SK-MEL-5 (cell line): ENCODE results near the gene NCAM2. TPM values are rescaled to one million over a fixed set of nuclear protein-coding genes. Genes with fewer than 3 reads are reported as not detected.

Experiments
- DNase-seq: peaks from one replicate; pipeline ENCODE4 v3.0.0-alpha.2; 2016; ENCODE audit warnings: low read depth, low spot score
- in situ Hi-C: cut with HindIII; loops from 2 replicates; pipeline ENCODE4 v1.10.0; 2016; ENCODE audit warnings: low sequenced_read_pairs, high pct_unique_total_duplicates, low pct_unique_long_range_greater_than_20kb
- polyA plus RNA-seq, 2 experiments: library from polyadenylated mRNA; depleted of rRNA; stranded (reverse); fragments of >200 nt; gene quantifications; 2 replicates each; pipeline ENCODE4 v1.2.3, GENCODE V29; 2015
- total RNA-seq: library from RNA; depleted of rRNA; stranded (reverse); fragments of >200 nt; shearing (Covaris generic); gene quantifications from 2 replicates; pipeline ENCODE4 v1.2.3, GENCODE V29; 2014; rRNA removed

The NCAM2 gene
- total RNA-seq: 5.2 and 7.3 TPM in 2 replicates
- 2.1 and 3.8 TPM in 2 replicates for polyA plus RNA-seq (2015; cell fraction: cytosol; rRNA removed)
- polyA plus RNA-seq (2015; cell fraction: nucleus; rRNA removed): 0.46 and 3.7 TPM in 2 replicates

GRCh38 chr21:20997636-20998455, at the start of gene NCAM2:
Gene NCAM2 (plus strand): TSS chr21:20998409.
- peak; percentile 58 for DNase-seq
- in situ Hi-C loops: no loop called here

GRCh38 chr21:20949884-20950283, 48.3 kb upstream of the NCAM2 start:
- DNase-seq: no peak
- in situ Hi-C loops: no loop called here

- in situ Hi-C loops: no loop called here
- DNase-seq: no peak
Observed at GRCh38 chr21:20965816-20966215, 32.4 kb upstream of the NCAM2 start.

DNA sequence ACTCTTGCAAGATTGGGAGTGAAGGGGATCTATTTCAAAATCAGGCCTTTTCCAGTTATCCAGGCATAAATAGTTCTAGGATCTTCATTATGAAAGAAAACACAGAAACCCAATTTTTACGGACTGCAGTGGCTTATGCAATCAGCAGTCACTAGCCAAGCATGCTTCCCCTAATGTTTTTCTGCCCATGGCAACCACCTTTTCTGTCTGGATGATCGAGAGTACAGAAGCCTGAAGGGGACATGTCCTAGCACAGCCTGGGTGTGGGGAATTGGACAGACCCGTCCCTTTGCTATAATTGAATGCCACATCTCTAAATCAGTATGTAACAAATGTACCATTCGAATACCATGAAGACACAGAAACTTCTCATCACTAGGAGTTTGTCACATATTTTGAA, 29.8 kb upstream of the NCAM2 start:
- peak; percentile 8 for DNase-seq
- in situ Hi-C loops: no loop called here

- in situ Hi-C loops: no loop called here
- DNase-seq: no peak
Observed at GRCh38 chr21:20970691-20971090, 27.5 kb upstream of the NCAM2 start.

- in situ Hi-C loops: no loop called here
- DNase-seq: peak; percentile 71
Observed at GRCh38 chr21:20971296-20971921, 26.8 kb upstream of the NCAM2 start.

DNA sequence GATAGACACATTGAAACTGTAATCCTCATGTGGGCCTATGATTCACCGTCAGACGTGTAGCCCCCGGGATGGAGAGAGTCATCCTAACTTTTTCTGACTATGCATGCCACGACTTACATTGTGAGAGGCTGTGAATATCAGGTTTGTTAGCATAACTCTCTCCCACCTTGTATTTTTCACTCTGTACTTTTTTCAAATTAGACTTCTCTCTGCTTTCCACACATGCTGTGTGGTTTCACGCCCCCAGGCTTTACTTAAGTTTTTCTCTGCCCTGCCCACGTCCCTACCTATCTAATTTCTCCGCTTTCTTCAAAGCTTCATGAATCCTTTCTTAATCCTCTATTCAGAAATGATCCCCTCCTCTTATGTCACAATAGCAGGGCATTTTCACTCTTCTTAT, 3.4 kb upstream of the NCAM2 start:
- in situ Hi-C loops: no loop called here
- DNase-seq: peak; percentile 41

DNA sequence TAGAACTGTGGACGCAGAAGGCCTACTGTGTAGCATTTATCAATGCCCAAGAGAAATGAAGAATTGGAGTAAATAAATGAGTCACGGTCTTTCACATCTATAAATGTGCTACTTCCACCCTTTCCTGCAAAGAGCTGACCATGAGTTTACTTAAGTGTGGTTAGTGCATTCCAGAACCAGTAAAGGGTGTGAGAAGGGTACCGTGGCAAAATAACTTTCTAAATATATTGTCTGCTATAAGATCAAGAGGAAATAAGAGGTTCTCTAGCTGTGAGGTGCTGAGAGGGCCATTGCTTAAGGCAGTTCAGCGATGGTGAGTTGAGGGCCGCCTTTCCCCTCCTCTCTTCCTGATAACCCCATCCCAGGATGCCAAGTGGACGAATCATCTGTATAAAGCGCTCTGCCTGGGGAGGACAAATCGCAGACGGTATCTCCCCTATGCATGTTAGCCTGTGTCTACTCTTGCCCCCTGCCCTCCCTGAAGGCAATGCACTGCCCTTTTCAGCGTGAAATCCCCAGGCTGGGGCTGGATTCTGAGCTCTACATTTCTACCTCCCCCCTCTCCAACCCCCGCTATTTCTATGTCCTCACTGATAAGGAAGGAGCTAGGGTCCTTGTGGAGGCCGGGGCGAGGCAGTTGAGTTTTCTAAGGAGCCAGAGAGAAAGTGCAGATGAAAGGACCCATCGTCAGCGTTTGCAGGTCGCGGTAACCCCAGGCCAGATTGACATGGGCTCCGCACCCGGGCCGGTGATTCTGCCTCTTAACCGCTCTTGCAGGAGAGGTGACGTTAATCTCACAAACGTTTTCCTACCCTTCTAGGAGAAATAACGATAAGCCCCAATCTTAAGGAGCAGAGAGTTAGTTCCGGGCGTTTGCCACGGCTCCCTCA, 1.5 kb upstream of the NCAM2 start:
- no peak for DNase-seq
- in situ Hi-C loops: no loop called here

GRCh38 chr21:20997311-20997635, 936 bp upstream of the NCAM2 start:
- in situ Hi-C loops: no loop called here
- no peak for DNase-seq

DNA sequence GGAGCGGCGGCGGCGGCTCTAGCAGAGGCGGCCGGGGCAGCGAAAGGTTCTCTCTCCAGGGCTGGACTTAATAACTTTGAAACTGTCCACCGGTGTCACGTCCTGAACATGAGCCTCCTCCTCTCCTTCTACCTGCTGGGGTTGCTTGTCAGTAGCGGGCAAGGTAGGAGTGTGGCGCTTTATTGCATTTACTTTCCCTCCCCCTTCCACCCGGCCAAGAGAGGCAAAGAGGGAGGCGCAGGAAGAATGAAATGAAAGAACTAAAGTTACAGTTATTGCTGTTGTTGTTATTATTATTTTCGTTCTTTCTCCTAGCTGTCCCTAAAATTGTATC, 214 bp downstream of the NCAM2 start:
- in situ Hi-C loops: no loop called here
- no peak for DNase-seq

- no peak for DNase-seq
- in situ Hi-C loops: no loop called here
Observed at GRCh38 chr21:20998886-20999285, 677 bp downstream of the NCAM2 start.

DNA sequence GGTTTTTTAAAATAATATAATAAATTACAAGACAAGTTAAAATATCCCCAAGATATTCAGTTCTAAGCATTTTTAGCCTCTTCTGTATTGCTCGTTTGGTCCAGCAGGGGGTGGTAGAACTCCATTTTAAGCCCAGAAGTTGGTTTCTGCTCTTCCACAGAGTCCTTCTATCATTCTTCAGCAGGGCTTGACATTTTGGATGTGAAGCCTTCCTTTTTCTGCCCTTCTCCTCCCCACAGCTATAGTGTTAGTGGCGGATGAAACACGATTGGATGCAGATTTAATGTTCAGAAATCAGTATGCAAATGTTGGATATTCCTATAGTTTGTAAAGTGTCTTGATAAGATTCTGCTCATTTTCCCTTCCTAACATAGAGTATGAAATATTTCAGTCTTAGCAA, 1.4 kb downstream of the NCAM2 start:
- peak; percentile 76 for DNase-seq
- in situ Hi-C loops: no loop called here

DNA sequence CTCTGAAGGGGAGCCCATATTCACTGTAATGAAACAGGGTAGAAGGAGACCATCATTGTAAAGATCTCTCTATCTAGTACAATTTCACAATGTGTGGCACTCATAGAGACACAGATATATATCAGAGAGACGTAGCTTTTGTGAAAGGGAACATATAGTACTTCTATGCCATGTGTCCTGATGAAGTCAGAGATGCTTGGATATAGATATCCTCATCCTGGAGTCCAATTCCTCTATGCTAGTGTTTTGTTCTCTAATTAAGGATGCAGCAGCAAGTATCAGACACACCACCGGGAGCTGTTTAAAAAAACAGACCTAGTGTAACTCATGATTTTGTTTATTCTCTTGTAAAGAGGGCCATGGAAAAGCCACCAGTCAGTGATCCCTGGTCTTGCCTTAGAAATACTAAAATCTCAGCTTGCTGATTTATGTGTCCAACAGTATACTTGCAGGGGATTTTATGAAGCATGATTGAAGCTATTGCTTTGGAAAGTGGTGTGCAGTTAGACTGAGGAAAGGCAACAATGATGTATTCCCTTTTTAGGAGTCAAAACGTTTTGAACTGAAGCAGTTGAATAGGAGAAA, 2.5 kb downstream of the NCAM2 start:
- in situ Hi-C loops: no loop called here
- no peak for DNase-seq

DNA sequence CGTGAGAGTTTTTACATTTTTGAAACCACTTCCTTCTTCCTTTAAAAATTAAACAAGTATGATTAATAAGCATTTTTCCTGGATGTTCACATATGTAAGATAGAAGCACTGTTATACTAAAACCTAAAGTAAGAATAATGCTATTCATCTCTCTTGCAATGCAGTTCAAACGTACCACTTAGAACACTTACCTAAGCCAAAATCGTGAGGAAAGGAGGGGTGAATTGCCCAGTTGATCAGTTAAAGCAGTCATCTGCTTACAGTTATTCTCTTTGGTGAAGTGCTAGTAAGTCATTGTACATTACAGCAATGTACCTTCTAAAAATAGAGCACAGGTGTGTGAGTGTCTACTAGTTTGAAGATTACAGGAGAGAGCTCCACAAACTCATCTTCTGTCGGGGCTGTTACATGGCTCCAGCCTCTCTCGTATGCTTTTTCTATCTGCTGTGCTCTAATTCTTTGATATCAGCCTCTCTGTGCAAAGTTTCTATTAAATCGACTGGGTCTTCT, 3.4 kb downstream of the NCAM2 start:
- in situ Hi-C loops: no loop called here
- DNase-seq: no peak

DNA sequence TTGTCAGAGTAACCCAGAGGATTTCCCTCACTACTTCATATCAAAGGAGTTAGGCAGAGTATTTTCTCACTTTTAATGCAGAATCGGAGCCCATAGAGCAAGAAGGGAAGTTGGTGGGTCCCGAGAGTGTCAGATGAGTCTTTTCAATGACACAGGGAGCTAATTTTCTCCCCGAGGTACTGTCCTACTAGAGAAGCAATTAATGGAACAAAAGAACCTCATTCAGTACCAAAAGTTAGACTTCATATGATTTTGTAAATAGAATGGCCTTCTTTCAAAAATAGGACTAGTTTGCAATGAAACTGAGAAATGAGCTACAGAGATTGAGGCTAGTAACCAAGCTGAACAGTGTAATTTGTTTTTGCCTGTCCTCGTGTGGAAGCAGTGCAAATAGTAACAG, 3.9 kb downstream of the NCAM2 start:
- in situ Hi-C loops: no loop called here
- DNase-seq: peak; percentile 43

- in situ Hi-C loops: no loop called here
- peak; percentile 77 for DNase-seq
Observed at GRCh38 chr21:21003701-21004100, 5.5 kb downstream of the NCAM2 start.

GRCh38 chr21:21007606-21008005, 9.4 kb downstream of the NCAM2 start:
- no peak for DNase-seq
- in situ Hi-C loops: no loop called here

GRCh38 chr21:21010228-21010627, 12.0 kb downstream of the NCAM2 start:
- no peak for DNase-seq
- in situ Hi-C loops: no loop called here
